ENCODE data around the gene CDH23. TPM values are rescaled to one million over a fixed set of nuclear protein-coding genes. Genes with fewer than 3 reads are reported as not detected.

CDH23 gene
- total RNA-seq, 1 donor from 2014 or later = 4.5 TPM

DNA sequence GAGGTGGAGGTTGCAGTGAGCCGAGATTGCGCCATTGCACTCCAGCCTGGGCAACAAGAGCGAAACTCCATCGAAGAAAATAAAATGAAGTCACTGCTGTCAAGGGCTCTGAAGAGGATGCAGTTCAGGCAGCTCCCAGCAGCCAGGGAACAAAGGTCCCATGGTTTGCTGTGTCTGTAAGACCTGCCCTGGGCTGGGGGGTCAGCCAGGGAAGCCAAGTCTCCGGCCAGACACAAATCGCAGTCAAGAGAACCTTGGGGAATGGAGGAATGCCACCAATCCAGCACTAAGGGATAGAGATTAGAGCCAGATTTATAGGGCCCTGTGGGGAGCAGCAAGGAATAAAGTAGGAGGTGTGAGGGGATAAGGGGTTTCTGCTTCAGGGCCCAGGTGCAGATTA, 405.5 kb downstream of the CDH23 start:
- intact Hi-C loops (cut with micrococcal nuclease) = no loop called here
- no peaks in the 10 kb centered on the region for H3K4me1 ChIP-seq
- TF ChIP-seq CTCF (IDR thresholded peaks at IDR 0.05; ENCODE audit: borderline replicate concordance) = no peak
- DNase-seq = no peak
- no peaks in the 10 kb centered on the region for H3K9me3 ChIP-seq (replicated peaks)
- peaks cover 5% of the 10 kb centered on the region for H3K27me3 ChIP-seq (ENCODE audit: low read depth)
- H3K36me3 ChIP-seq = no peaks in the 10 kb centered on the region
- H3K4me3 ChIP-seq = no peak overlapping the region
- H3K27ac ChIP-seq (replicated peaks) = no peak overlapping the region

GRCh38 chr10:71802715-71803488, 406.2 kb downstream of the CDH23 start:
- no peaks in the 10 kb centered on the region for H3K9me3 ChIP-seq (replicated peaks)
- TF ChIP-seq CTCF (IDR thresholded peaks at IDR 0.05; ENCODE audit: borderline replicate concordance) = no peak
- H3K4me1 ChIP-seq = no peaks in the 10 kb centered on the region
- intact Hi-C loops (cut with micrococcal nuclease) = no loop called here
- no peak for DNase-seq
- no peak overlapping the region for H3K4me3 ChIP-seq
- no peaks in the 10 kb centered on the region for H3K36me3 ChIP-seq
- H3K27me3 ChIP-seq (ENCODE audit: low read depth) = peaks cover 10% of the 10 kb centered on the region
- no peak overlapping the region for H3K27ac ChIP-seq (replicated peaks)

- H3K9me3 ChIP-seq (replicated peaks) = no peaks in the 10 kb centered on the region
- intact Hi-C loops (cut with micrococcal nuclease) = no loop called here
- no peak for TF ChIP-seq CTCF (IDR thresholded peaks at IDR 0.05; ENCODE audit: borderline replicate concordance)
These were observed 407.4 kb downstream of the CDH23 start for GRCh38 chr10:71804077-71804476.

GRCh38 chr10:71805776-71806703, 409.3 kb downstream of the CDH23 start:
- TF ChIP-seq CTCF (IDR thresholded peaks at IDR 0.05; ENCODE audit: borderline replicate concordance) = no peak
- Histone ChIP-seq H3K27ac (replicated peaks) (no peak overlapping the region), H3K4me1 (no peaks in the 10 kb centered on the region), H3K9me3 (replicated peaks) (no peaks in the 10 kb centered on the region), H3K36me3 (no peaks in the 10 kb centered on the region), H3K4me3 (no peak overlapping the region), H3K27me3 (ENCODE audit: low read depth) (peaks cover 17% of the 10 kb centered on the region)
- intact Hi-C loops (cut with micrococcal nuclease) = no loop called here
- DNase-seq = no peak

More at GRCh38 chr10:71804077-71804476, 407.4 kb downstream of the CDH23 start:
- no peaks in the 10 kb centered on the region for H3K36me3 ChIP-seq
- H3K27ac ChIP-seq (replicated peaks) = no peak overlapping the region
- H3K27me3 ChIP-seq (ENCODE audit: low read depth) = peaks cover 17% of the 10 kb centered on the region
- no peak for DNase-seq
- no peak overlapping the region for H3K4me3 ChIP-seq
- H3K4me1 ChIP-seq = no peaks in the 10 kb centered on the region

DNA sequence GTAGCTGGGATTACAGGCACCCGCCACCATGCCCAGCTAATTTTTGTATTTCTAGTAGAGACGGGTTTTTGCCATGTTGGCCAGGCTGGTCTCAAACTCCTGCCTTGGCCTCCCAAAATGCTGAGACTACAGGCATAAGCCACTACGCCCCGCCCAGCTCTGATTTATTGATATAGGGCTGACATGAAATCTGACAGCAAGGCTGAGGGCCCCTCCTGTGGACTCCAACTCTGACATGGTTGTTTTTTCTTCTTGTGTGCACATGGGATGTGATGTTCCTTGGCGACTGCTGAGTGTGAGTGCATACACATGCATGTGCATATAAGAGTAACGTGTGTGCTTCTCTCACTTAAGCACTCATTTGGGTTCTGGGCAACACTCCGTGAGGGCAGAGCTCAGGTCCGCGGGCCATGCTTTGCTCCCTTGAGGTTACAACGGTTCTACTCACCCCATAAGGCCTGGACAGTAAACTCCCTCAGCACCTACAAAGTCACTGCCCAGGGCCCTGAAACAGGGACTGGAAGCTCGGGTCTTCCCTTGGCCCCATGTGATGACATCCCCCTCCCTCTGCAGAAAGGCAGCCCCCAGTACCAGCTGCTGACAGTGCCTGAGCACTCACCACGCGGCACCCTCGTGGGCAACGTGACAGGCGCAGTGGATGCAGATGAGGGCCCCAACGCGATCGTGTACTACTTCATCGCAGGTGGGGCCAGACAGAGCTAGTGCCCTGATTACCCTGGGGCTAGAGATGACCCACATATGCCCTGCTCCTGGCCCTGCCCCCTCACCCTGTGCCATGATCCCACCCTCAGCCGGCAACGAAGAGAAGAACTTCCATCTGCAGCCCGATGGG, 410.2 kb downstream of the CDH23 start:
- intact Hi-C loops (cut with micrococcal nuclease) = no loop called here
- H3K4me3 ChIP-seq = no peak overlapping the region
- no peak for DNase-seq
- no peaks in the 10 kb centered on the region for H3K36me3 ChIP-seq
- H3K9me3 ChIP-seq (replicated peaks) = no peaks in the 10 kb centered on the region
- TF ChIP-seq CTCF (IDR thresholded peaks at IDR 0.05; ENCODE audit: borderline replicate concordance) = no peak
- H3K4me1 ChIP-seq = peaks cover under 1% of the 10 kb centered on the region
- no peak overlapping the region for H3K27ac ChIP-seq (replicated peaks)
- peaks cover 17% of the 10 kb centered on the region for H3K27me3 ChIP-seq (ENCODE audit: low read depth)
